Kidney (tissue), 14 donors: ENCODE measurements around the gene TSC2. TPM values are rescaled to one million over a fixed set of nuclear protein-coding genes. Genes with fewer than 3 reads are reported as not detected.

Experiments
- DNase-seq, 5 donors: peaks; one replicate each; pipeline ENCODE4 v3.0.0-alpha.2; 2013 to 2020
- FAIRE-seq: peaks from 2 replicates; lab custom pipeline; 2012; peaks lifted over from hg19 to GRCh38; lab: Jason Lieb, UNC
- H3K27ac ChIP-seq, 2 donors: one replicate each; pipeline ENCODE4 v1.7.0; 2013; ENCODE audit warnings: low read depth in 2 of 2, low read length in 2 of 2, inconsistent platforms in 1 of 2
- H3K27me3 ChIP-seq: one replicate; pipeline ENCODE4 v1.7.1; 2013; ENCODE audit warnings: low read length, inconsistent platforms; ENCODE audit not compliant: control insufficient read depth, insufficient read depth
- H3K36me3 ChIP-seq, 3 donors: one replicate each; pipeline versions ENCODE4 v1.7.0 to v1.7.1; 2013; ENCODE audit warnings: low read length in 3 of 3, control low read depth in 1 of 3, inconsistent platforms in 1 of 3; ENCODE audit not compliant: insufficient read depth in 3 of 3, control insufficient read depth in 2 of 3
- H3K4me1 ChIP-seq, 3 donors: one replicate each; pipeline versions ENCODE4 v1.7.0 to v1.7.1; 2013; ENCODE audit warnings: low read length in 3 of 3, inconsistent platforms in 1 of 3, low read depth in 1 of 3; ENCODE audit not compliant: control insufficient read depth in 2 of 3, insufficient read depth in 2 of 3
- H3K4me3 ChIP-seq, 3 donors: one replicate each; pipeline versions ENCODE4 v1.7.0 to v1.8.1; 2013; ENCODE audit warnings: low read length in 3 of 3, control low read depth in 1 of 3, inconsistent platforms in 1 of 3
- H3K9ac ChIP-seq, 3 donors: one replicate each; pipeline versions ENCODE4 v1.7.0 to v1.7.1; 2013; ENCODE audit warnings: low read length in 3 of 3, control low read depth in 1 of 3, inconsistent platforms in 1 of 3
- H3K9me3 ChIP-seq, 3 donors: one replicate each; pipeline versions ENCODE4 v1.7.0 to v1.7.1; 2013; ENCODE audit warnings: low read length in 3 of 3, control low read depth in 1 of 3, inconsistent platforms in 1 of 3; ENCODE audit not compliant: control insufficient read depth in 2 of 3, insufficient read depth in 1 of 3
- CTCF ChIP-seq: IDR thresholded peaks from 3 replicates; pipeline ENCODE4 v1.5.1; 2012; ENCODE audit warnings: mild to moderate bottlenecking, moderate library complexity, borderline replicate concordance; ENCODE audit not compliant: insufficient read depth; ENCODE audit errors: extremely low read depth
- intact Hi-C: fragments of 100-400 bp; cut with DNase I; formaldehyde crosslinking; loops from one replicate; pipeline ENCODE4 v1.11.1; 2022
- polyA plus RNA-seq: library from polyadenylated mRNA; stranded (reverse); fragments of 350-450 nt; fragmentation: Illumina TruSeq; extraction: RNeasy Lipid Tissue Mini Kit (QIAGEN cat#74804); gene quantifications from one replicate; pipeline ENCODE4 v1.2.3, GENCODE V29; 2014; ENCODE audit warnings: low read depth, low replicate concordance; ENCODE audit not compliant: insufficient read depth
- total RNA-seq: library from RNA; stranded (reverse); fragmentation: NEBNext Ultra II Directional; extraction: Animal tissue kit (Norgen Biotek cat#: 25700); gene quantifications from one replicate; pipeline ENCODE4 v1.2.1, GENCODE V29; 2021
- donor health status: control.
- donor health status: control.
- donor health status: control.
- donor health status: control.
- donor health status: control.
- donor health status: DM: yes; HTN: yes; CAD: no.
- donor health status: Normal renal cell carcinoma (clear cell type).

Gene TSC2
- total and polyA plus RNA-seq, 2 donors from 2014 or later, result 40.0 to 151 TPM

GRCh38 chr16:2090481-2090776 lies 42.6 kb downstream of the TSC2 start:
- Histone ChIP-seq H3K4me3 (peak overlapping the region in 2 of 3 donors; percentile 12 to 66), H3K4me1 (peaks cover 0 to 23% (median 3%) of the 10 kb centered on the region in 3 donors), H3K27me3 (no peaks in the 10 kb centered on the region), H3K27ac (peak overlapping the region; percentile 89 to 96), H3K36me3 (peaks cover 0 to 11% (median 7%) of the 10 kb centered on the region in 3 donors), H3K9ac (peak overlapping the region in 1 of 3 donors; percentile 73), H3K9me3 (no peaks in the 10 kb centered on the region)
- FAIRE-seq, result no peak
- TF ChIP-seq CTCF, result no peak
- intact Hi-C loops, result no loop called here
- DNase-seq, result no peak

GRCh38 chr16:2090777-2091546 lies 43.2 kb downstream of the TSC2 start:
- H3K27me3 ChIP-seq, result no peaks in the 10 kb centered on the region
- peak; percentile 28 for TF ChIP-seq CTCF
- H3K4me1 ChIP-seq, result peaks cover 0 to 23% (median 3%) of the 10 kb centered on the region in 3 donors
- H3K9ac ChIP-seq, result peak overlapping the region in 1 of 3 donors; percentile 73
- no peaks in the 10 kb centered on the region for H3K9me3 ChIP-seq
- FAIRE-seq, result no peak
- peaks cover 0 to 11% (median 7%) of the 10 kb centered on the region in 3 donors for H3K36me3 ChIP-seq
- intact Hi-C loops, result no loop called here
- peak overlapping the region in 2 of 3 donors; percentile 12 to 66 for H3K4me3 ChIP-seq
- H3K27ac ChIP-seq, result peak overlapping the region; percentile 89 to 96
- peak; percentile 90 to 97 (median 95) for DNase-seq

- H3K9ac ChIP-seq, result no peak overlapping the region
- peaks cover 0 to 11% (median 7%) of the 10 kb centered on the region in 3 donors for H3K36me3 ChIP-seq
- intact Hi-C loops, result no loop called here
- H3K27ac ChIP-seq, result peak overlapping the region; percentile 28 to 51
- H3K9me3 ChIP-seq, result no peaks in the 10 kb centered on the region
- H3K27me3 ChIP-seq, result no peaks in the 10 kb centered on the region
- no peak overlapping the region for H3K4me3 ChIP-seq
- peaks cover 0 to 23% (median 3%) of the 10 kb centered on the region in 3 donors for H3K4me1 ChIP-seq
- FAIRE-seq, result no peak
- no peak for TF ChIP-seq CTCF
- DNase-seq, result no peak
Observed at GRCh38 chr16:2091547-2092255, 43.9 kb downstream of the TSC2 start.
